Activated T-cell treated with anti-CD3 and anti-CD28 coated beads, Interleukin-2, amount 50 U/mL, for 72 hours (primary cell): ENCODE measurements around the gene MOK. TPM values are rescaled to one million over a fixed set of nuclear protein-coding genes. Genes with fewer than 3 reads are reported as not detected.
A peak's percentile ranks its signal among the peaks of the same experiment; 100 is the strongest.
"Not testable (repeated sequence)": the region's sequence is repeated elsewhere in the genome, so short reads cannot be mapped to it uniquely, and the experiment has no call there.

Experiments
- ATAC-seq, 2 donors: fragments of 150-1000 bp; cut with Tn5 transposase; replicated peaks in 1 of 2; 2 replicates each; pipeline ENCODE4 v1.10.0; 2021; ENCODE audit warnings: moderate library complexity in 2 of 2, mild to moderate bottlenecking in 1 of 2
- DNase-seq, 2 donors: peaks; one replicate each; pipeline ENCODE4 v3.0.0; 2021 to 2022; ENCODE audit warnings: mixed read lengths in 1 of 2
- H3K27ac Mint-ChIP-seq: one replicate; pipeline ENCODE4 v1.8.0; 2022; ENCODE audit warnings: mild to moderate bottlenecking, moderate library complexity, mixed read lengths
- H3K27me3 Mint-ChIP-seq: one replicate; pipeline ENCODE4 v1.8.0; 2022; ENCODE audit warnings: low read depth, mixed read lengths
- H3K36me3 Mint-ChIP-seq, 2 donors: one replicate each; pipeline ENCODE4 v1.8.0; 2022; ENCODE audit warnings: mixed read lengths in 2 of 2, mild to moderate bottlenecking in 1 of 2; ENCODE audit not compliant: insufficient read depth in 2 of 2
- H3K4me1 Mint-ChIP-seq: one replicate; pipeline ENCODE4 v1.8.0; 2022; ENCODE audit warnings: low read depth, mixed read lengths
- H3K4me3 Mint-ChIP-seq, 2 donors: one replicate each; pipeline ENCODE4 v1.8.0; 2022; ENCODE audit warnings: mild to moderate bottlenecking in 2 of 2, mixed read lengths in 2 of 2, moderate library complexity in 2 of 2
- H3K9me3 Mint-ChIP-seq, 2 donors: one replicate each; pipeline ENCODE4 v1.8.0; 2022; ENCODE audit warnings: mixed read lengths in 2 of 2
- total RNA-seq, 2 donors: library from RNA; stranded (reverse); gene quantifications; one replicate each; pipeline ENCODE4 v1.2.3, GENCODE V29; 2022

MOK gene
- 1 to 10 TPM; 2.8 to 5.7 TPM for total RNA-seq

GRCh38 chr14:102304611-102305506, at the start of gene MOK:
TSS of gene MOK (minus strand) at chr14:102305164. CDS start at chr14:102304968, 196 bp downstream.
- Mint-ChIP-seq H3K4me3 (peak within 1 kb of the TSS; percentile 94 to 98), H3K36me3 (peaks cover 0 to 2% of the 10 kb centered on the region in 2 donors), H3K9me3 (no peaks in the 10 kb centered on the region), H3K4me1 (peaks cover 6% of the 10 kb centered on the region), H3K27ac (peak within 1 kb of the TSS; percentile 88), H3K27me3 (no peaks in the 10 kb centered on the region)
- ATAC-seq, result peak; percentile 96 to 99
- peak; percentile 94 to 98 for DNase-seq

- ATAC-seq, result no peak
- H3K9me3 Mint-ChIP-seq, result no peaks in the 10 kb centered on the region
- H3K36me3 Mint-ChIP-seq, result peaks cover 2 to 23% of the 10 kb centered on the region in 2 donors
- H3K27ac Mint-ChIP-seq, result peak overlapping the region; percentile 50
- H3K27me3 Mint-ChIP-seq, result no peaks in the 10 kb centered on the region
- no peak overlapping the region for H3K4me3 Mint-ChIP-seq
- H3K4me1 Mint-ChIP-seq, result no peaks in the 10 kb centered on the region
- no peak for DNase-seq
These were observed 48.2 kb upstream of the MOK start for GRCh38 chr14:102353126-102353619.

- no peaks in the 10 kb centered on the region for H3K9me3 Mint-ChIP-seq
- no peak for DNase-seq
- H3K4me1 Mint-ChIP-seq, result no peaks in the 10 kb centered on the region
- H3K27me3 Mint-ChIP-seq, result no peaks in the 10 kb centered on the region
- no peak overlapping the region for H3K4me3 Mint-ChIP-seq
- H3K36me3 Mint-ChIP-seq, result peaks cover 2 to 22% of the 10 kb centered on the region in 2 donors
- ATAC-seq, result no peak
- H3K27ac Mint-ChIP-seq, result no peak overlapping the region
These were observed 47.2 kb upstream of the MOK start for GRCh38 chr14:102352213-102352612.

- H3K4me1 Mint-ChIP-seq, DNase-seq, ATAC-seq, H3K9me3 Mint-ChIP-seq, H3K4me3 Mint-ChIP-seq, H3K27me3 Mint-ChIP-seq, H3K27ac Mint-ChIP-seq: not testable (repeated sequence)
- H3K36me3 Mint-ChIP-seq, result peaks cover 2 to 22% of the 10 kb centered on the region in 2 donors
These were observed 46.6 kb upstream of the MOK start for GRCh38 chr14:102351593-102351992.

GRCh38 chr14:102351023-102351422, 46.1 kb upstream of the MOK start:
- Mint-ChIP-seq H3K36me3 (peaks cover 2 to 22% of the 10 kb centered on the region in 2 donors), H3K27me3 (no peaks in the 10 kb centered on the region), H3K27ac (peak overlapping the region; percentile 28), H3K9me3 (no peaks in the 10 kb centered on the region), H3K4me1 (no peaks in the 10 kb centered on the region), H3K4me3 (no peak overlapping the region)
- DNase-seq, result no peak
- ATAC-seq, result no peak

- no peak overlapping the region for H3K27ac Mint-ChIP-seq
- DNase-seq (no peak), ATAC-seq (no peak)
- H3K4me1 Mint-ChIP-seq, result no peaks in the 10 kb centered on the region
- no peaks in the 10 kb centered on the region for H3K9me3 Mint-ChIP-seq
- no peak overlapping the region for H3K4me3 Mint-ChIP-seq
- H3K36me3 Mint-ChIP-seq, result peaks cover 2 to 16% of the 10 kb centered on the region in 2 donors
- H3K27me3 Mint-ChIP-seq, result no peaks in the 10 kb centered on the region
These were observed 43.4 kb upstream of the MOK start for GRCh38 chr14:102348376-102348775.

- Mint-ChIP-seq H3K27ac (no peak overlapping the region), H3K36me3 (peaks cover 0 to 13% of the 10 kb centered on the region in 2 donors), H3K4me3 (no peak overlapping the region), H3K27me3 (no peaks in the 10 kb centered on the region), H3K4me1 (no peaks in the 10 kb centered on the region), H3K9me3 (no peaks in the 10 kb centered on the region)
- DNase-seq (no peak), ATAC-seq (no peak)
These were observed 41.7 kb upstream of the MOK start for GRCh38 chr14:102346645-102347044.

GRCh38 chr14:102345232-102345631, 40.3 kb upstream of the MOK start:
- Mint-ChIP-seq H3K4me1 (no peaks in the 10 kb centered on the region), H3K4me3 (no peak overlapping the region), H3K9me3 (no peaks in the 10 kb centered on the region), H3K27ac (peak overlapping the region; percentile 75), H3K27me3 (no peaks in the 10 kb centered on the region), H3K36me3 (peaks cover 0 to 14% of the 10 kb centered on the region in 2 donors)
- ATAC-seq, result no peak
- DNase-seq, result no peak

GRCh38 chr14:102344485-102344884, 39.5 kb upstream of the MOK start:
- no peak for ATAC-seq
- no peaks in the 10 kb centered on the region for H3K27me3 Mint-ChIP-seq
- no peaks in the 10 kb centered on the region for H3K9me3 Mint-ChIP-seq
- H3K4me1 Mint-ChIP-seq, result no peaks in the 10 kb centered on the region
- peak overlapping the region; percentile 75 for H3K27ac Mint-ChIP-seq
- H3K36me3 Mint-ChIP-seq, result peaks cover 0 to 8% of the 10 kb centered on the region in 2 donors
- DNase-seq, result no peak
- H3K4me3 Mint-ChIP-seq, result no peak overlapping the region

- Mint-ChIP-seq H3K4me1 (no peaks in the 10 kb centered on the region), H3K4me3 (no peak overlapping the region), H3K36me3 (peaks cover 0 to 8% of the 10 kb centered on the region in 2 donors), H3K27me3 (no peaks in the 10 kb centered on the region), H3K9me3 (no peaks in the 10 kb centered on the region), H3K27ac (no peak overlapping the region)
- ATAC-seq (no peak), DNase-seq (no peak)
These were observed 39.1 kb upstream of the MOK start for GRCh38 chr14:102344084-102344483.

- H3K4me3 Mint-ChIP-seq, result no peak overlapping the region
- H3K36me3 Mint-ChIP-seq, result peaks cover 0 to 9% of the 10 kb centered on the region in 2 donors
- H3K27ac Mint-ChIP-seq, result no peak overlapping the region
- no peaks in the 10 kb centered on the region for H3K4me1 Mint-ChIP-seq
- no peak for DNase-seq
- H3K27me3 Mint-ChIP-seq, result no peaks in the 10 kb centered on the region
- no peak for ATAC-seq
- no peaks in the 10 kb centered on the region for H3K9me3 Mint-ChIP-seq
These were observed 37.3 kb upstream of the MOK start for GRCh38 chr14:102342238-102342637.

- H3K27me3 Mint-ChIP-seq, result no peaks in the 10 kb centered on the region
These were observed 36.6 kb upstream of the MOK start for GRCh38 chr14:102341566-102341965.

GRCh38 chr14:102338724-102339123, 33.8 kb upstream of the MOK start:
- Mint-ChIP-seq H3K4me1 (no peaks in the 10 kb centered on the region), H3K36me3 (peaks cover 0 to 9% of the 10 kb centered on the region in 2 donors), H3K4me3 (no peak overlapping the region), H3K27ac (no peak overlapping the region), H3K9me3 (no peaks in the 10 kb centered on the region), H3K27me3 (no peaks in the 10 kb centered on the region)
- ATAC-seq (no peak), DNase-seq (no peak)

More at GRCh38 chr14:102341566-102341965, 36.6 kb upstream of the MOK start:
- H3K4me3 Mint-ChIP-seq, result no peak overlapping the region
- no peaks in the 10 kb centered on the region for H3K4me1 Mint-ChIP-seq
- no peaks in the 10 kb centered on the region for H3K9me3 Mint-ChIP-seq
- H3K36me3 Mint-ChIP-seq, result peaks cover 0 to 9% of the 10 kb centered on the region in 2 donors
- ATAC-seq (no peak), DNase-seq (no peak)
- no peak overlapping the region for H3K27ac Mint-ChIP-seq
